Measurements from ENCODE around the gene CDS2. TPM values are rescaled to one million over a fixed set of nuclear protein-coding genes. Genes with fewer than 3 reads are reported as not detected.

The CDS2 gene
- total and polyA plus RNA-seq, 2 experiments from 2014 or later, result 16.8 to 40.8 TPM

DNA sequence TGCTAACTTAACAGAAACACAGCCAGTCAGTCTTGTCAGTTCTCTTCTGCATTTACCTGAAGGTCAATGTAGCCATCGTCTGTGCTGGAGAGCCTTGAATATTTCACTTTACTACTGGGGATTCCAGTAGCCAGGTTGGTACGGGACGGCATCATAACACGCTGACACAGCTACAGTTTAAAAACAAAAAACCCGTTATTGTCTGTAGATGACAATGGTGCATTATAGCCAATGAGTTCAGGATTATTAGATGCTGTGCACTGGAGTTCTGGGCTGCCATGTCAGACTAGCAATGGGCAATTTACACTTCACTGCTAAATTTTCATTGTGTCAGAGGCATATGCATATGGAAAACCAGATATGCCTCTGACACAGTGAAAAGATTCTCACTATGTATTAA lies 17.5 kb upstream of the CDS2 start:
- no peak overlapping the region for H3K4me3 Mint-ChIP-seq
- TF ChIP-seq EZH2 (IDR thresholded peaks at IDR 0.05; ENCODE audit: low read depth, unreplicated experiment) (no peak), POLR2AphosphoS5 (IDR thresholded peaks at IDR 0.05; ENCODE audit: low read depth) (no peak), ZNF114 (CRISPR knock-in tag; IDR thresholded peaks at IDR 0.05) (no peak), ZNF462 (CRISPR knock-in tag; IDR thresholded peaks at IDR 0.05) (no peak), CTCF (conservative IDR thresholded peaks at IDR 0.05; ENCODE audit: low read depth in 2 of 2) (no peak)
- Histone ChIP-seq H3K4me2 (no peak overlapping the region), H3K27ac (ENCODE audit: low read depth) (no peak overlapping the region), H3K9me2 (ENCODE audit: insufficient read depth) (no peaks in the 10 kb centered on the region), H4K20me1 (replicated peaks; ENCODE audit: insufficient read depth) (peaks cover 5% of the 10 kb centered on the region), H3K27me3 (ENCODE audit: insufficient read depth) (no peaks in the 10 kb centered on the region), H2AFZ (no peak overlapping the region), H3K4me1 (ENCODE audit: insufficient read depth) (peaks cover 5% of the 10 kb centered on the region; the same call in 1 of the 2 replicates), H3F3A (replicated peaks; ENCODE audit: low read depth) (peaks cover 14% of the 10 kb centered on the region), H3K4me3 (no peak overlapping the region), H3K36me3 (ENCODE audit: insufficient read depth) (peaks cover 31% of the 10 kb centered on the region), H3K79me2 (replicated peaks; ENCODE audit: insufficient read depth) (peaks cover 27% of the 10 kb centered on the region)
- H3K27ac Mint-ChIP-seq, result no peak overlapping the region
- peaks cover 2% of the 10 kb centered on the region for H3K27me3 Mint-ChIP-seq (ENCODE audit: insufficient read depth, low read depth, poor library complexity)
- DNase-seq (ENCODE audit: low spot score) (no peak), ATAC-seq (no peak)
- peaks cover 9% of the 10 kb centered on the region; the same call in 2 of the 3 replicates for H3K4me1 Mint-ChIP-seq
- peaks cover 54% of the 10 kb centered on the region for H3K36me3 Mint-ChIP-seq (ENCODE audit: low read depth)
- no peaks in the 10 kb centered on the region for H3K9me3 Mint-ChIP-seq
